K562 (cell line): Measurements from ENCODE around the gene TBCEL. TPM values are rescaled to one million over a fixed set of nuclear protein-coding genes. Genes with fewer than 3 reads are reported as not detected.

ENCODE experiments used
- BCLAF1 ChIP-seq, 2 experiments: fragments of 450-650 bp in 1 of 2; IDR thresholded peaks; 2 replicates each; pipeline ENCODE4 v1.6.1; 2011 to 2017; ENCODE audit warnings: low read depth in 2 of 2, antibody characterized with exemption in 1 of 2, borderline replicate concordance in 1 of 2, low read length in 1 of 2, mild to moderate bottlenecking in 1 of 2, mixed read lengths in 1 of 2; ENCODE audit not compliant: control insufficient read depth in 1 of 2
- CTCF ChIP-seq, 3 experiments: IDR thresholded peaks in 2 of 3; conservative IDR thresholded peaks in 1 of 3; 2 replicates each; pipeline ENCODE4 v1.5.1; 2011 to 2012; ENCODE audit warnings: low read length in 3 of 3, mild to moderate bottlenecking in 3 of 3, control low read depth in 2 of 3, improper control_type of control experiment in 1 of 3, inconsistent platforms in 1 of 3, low read depth in 1 of 3, mixed read lengths in 1 of 3, moderate library complexity in 1 of 3; ENCODE audit not compliant: insufficient read depth in 2 of 3
- RAD21 ChIP-seq, 2 experiments: fragments of 250-450 bp in 1 of 2; fragments of 450-650 bp in 1 of 2; sonication (Bioruptor Pico) in 1 of 2; formaldehyde crosslinking in 1 of 2; IDR thresholded peaks in 1 of 2; conservative IDR thresholded peaks in 1 of 2; 2 replicates each; pipeline versions ENCODE4 v1.4.0 to v1.8.0; 2020 to 2022; ENCODE audit warnings: mild to moderate bottlenecking in 2 of 2, moderate library complexity in 1 of 2
- polyA plus RNA-seq, 8 experiments: library from polyadenylated mRNA; depleted of rRNA in 4 of 8; stranded (reverse) in 5 of 8; unstranded in 3 of 8; fragments of >200 nt; fragmentation: Nextera tagmentation in 2 of 8; fragmentation: Illumina TruSeq in 1 of 8; extraction: Ambion mirVana in 2 of 8; extraction: Trizol in 1 of 8; gene quantifications; 2 replicates each; pipeline versions ENCODE4 v1.2.1 to v1.2.3, GENCODE V29; 2011 to 2014; ENCODE audit warnings: inconsistent platforms in 1 of 8, missing spikeins in 1 of 8
- total RNA-seq, 7 experiments: library from RNA; depleted of rRNA in 6 of 7; stranded (reverse); fragments of >200 nt in 6 of 7; fragmentation: Illumina TruSeq in 2 of 7; extraction: Trizol in 2 of 7; gene quantifications; 2 replicates each; pipeline versions ENCODE4 v1.2.1 to v1.2.3, GENCODE V29; 2011 to 2021; ENCODE audit warnings: low replicate concordance in 1 of 7

TBCEL gene
- total and polyA plus RNA-seq, 9 of the 15 experiments (the other 6 are each of a cell fraction or from before 2014, with no cell fraction given), result 0.39 to 2.3 (median 1.4) TPM

- peak; percentile 50 to 69 (median 50); a peak in 5 of 6 replicates for TF ChIP-seq CTCF (IDR thresholded peaks at IDR 0.05 in 2 of 3, conservative IDR thresholded peaks at IDR 0.05 in 1 of 3; ENCODE audit: insufficient read depth in 2 of 3, low read depth in 1 of 3, low read length in 3 of 3)
- no peak for TF ChIP-seq BCLAF1 (IDR thresholded peaks at IDR 0.05; ENCODE audit: borderline replicate concordance in 1 of 2, control insufficient read depth in 1 of 2, low read depth in 2 of 2, low read length in 1 of 2)
- peak; percentile 58 to 71 for TF ChIP-seq RAD21 (CRISPR knock-in tag; conservative IDR thresholded peaks at IDR 0.05 in 1 of 2, IDR thresholded peaks at IDR 0.05 in 1 of 2)
These were observed 88.9 kb downstream of the TBCEL start (continued) for GRCh38 chr11:121112498-121113455.
